Stimulated activated naive CD8-positive, alpha-beta T cell treated with anti-CD3 and anti-CD28 coated beads, Interleukin-15, Interleukin-2, amounts not matched to agents 100 ng/mL and 50 ng/mL, for 24 hours (primary cell): ENCODE results near the gene PITPNM3.
A peak's percentile ranks its signal among the peaks of the same experiment; 100 is the strongest.
"Not testable (repeated sequence)": the region's sequence is repeated elsewhere in the genome, so short reads cannot be mapped to it uniquely, and the experiment has no call there.

Experiments used
- H3K27ac Mint-ChIP-seq: one replicate; pipeline ENCODE4 v1.8.0; 2021; ENCODE audit warnings: mild to moderate bottlenecking, mixed read lengths
- H3K27me3 Mint-ChIP-seq: one replicate; pipeline ENCODE4 v1.8.0; 2021; ENCODE audit warnings: mixed read lengths
- H3K36me3 Mint-ChIP-seq: one replicate; pipeline ENCODE4 v1.8.0; 2021; ENCODE audit warnings: low read depth, mixed read lengths
- H3K4me1 Mint-ChIP-seq: one replicate; pipeline ENCODE4 v1.8.0; 2021; ENCODE audit warnings: low read depth, mixed read lengths
- H3K4me3 Mint-ChIP-seq: one replicate; pipeline ENCODE4 v1.8.0; 2021; ENCODE audit warnings: mild to moderate bottlenecking, mixed read lengths
- H3K9me3 Mint-ChIP-seq: one replicate; pipeline ENCODE4 v1.8.0; 2021; ENCODE audit warnings: mixed read lengths

The PITPNM3 gene

DNA sequence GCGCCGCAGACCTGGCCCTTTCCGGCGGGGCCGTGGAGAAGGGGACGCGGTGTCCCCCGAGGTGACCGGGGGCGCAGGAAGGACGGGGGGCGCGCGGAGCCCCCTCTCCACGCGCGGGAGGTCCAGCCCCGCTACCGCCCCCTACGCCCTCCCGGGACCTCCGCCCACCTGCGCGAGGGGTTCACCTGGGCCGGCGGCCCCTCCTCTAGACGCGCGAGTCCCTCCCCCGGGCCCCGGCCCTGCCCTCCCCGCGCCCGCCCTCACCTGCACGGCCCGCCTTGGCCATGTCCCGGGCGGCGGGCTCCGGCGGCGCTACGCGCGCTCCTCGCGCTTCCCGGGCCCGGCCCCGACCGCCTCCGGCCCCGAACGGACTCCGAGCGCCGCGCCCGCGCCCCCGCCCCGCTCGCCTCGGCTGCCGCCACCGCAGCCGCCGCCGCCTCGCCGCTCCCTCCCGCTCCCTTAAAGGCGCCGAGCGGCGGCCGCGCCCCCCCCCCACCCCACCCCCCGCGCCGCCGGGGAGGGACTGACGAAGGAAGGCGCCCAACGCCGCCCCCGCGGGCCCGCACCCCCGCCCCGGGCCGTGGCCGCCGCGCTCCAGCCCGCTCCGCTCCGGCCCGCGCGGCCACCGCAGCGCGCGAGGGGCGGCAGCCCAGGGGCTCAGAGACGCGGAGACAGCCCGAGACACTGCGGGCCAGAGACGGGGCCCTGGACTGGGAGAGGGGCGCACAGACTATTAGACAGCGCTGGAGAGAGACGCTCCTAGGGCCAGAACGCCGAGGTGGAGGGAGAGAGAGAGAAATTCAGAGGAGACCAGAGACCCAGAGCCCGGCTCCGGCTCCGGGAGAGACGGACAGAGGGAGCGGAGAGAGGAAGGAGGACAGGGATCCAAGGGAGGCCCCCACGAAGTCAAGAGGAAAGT lies at the start of gene PITPNM3:
PITPNM3 (minus strand) TSS at position 435 of the 919 bp plus-strand sequence; CDS start at position 286, 149 bp downstream.
- peaks cover 50% of the 10 kb centered on the region for H3K27me3 Mint-ChIP-seq
- H3K36me3 Mint-ChIP-seq: no peaks in the 10 kb centered on the region
- peak within 1 kb of the TSS; percentile 57 for H3K4me3 Mint-ChIP-seq
- H3K9me3 Mint-ChIP-seq: no peaks in the 10 kb centered on the region
- peaks cover 5% of the 10 kb centered on the region for H3K4me1 Mint-ChIP-seq
- no peak within 1 kb of the TSS for H3K27ac Mint-ChIP-seq

DNA sequence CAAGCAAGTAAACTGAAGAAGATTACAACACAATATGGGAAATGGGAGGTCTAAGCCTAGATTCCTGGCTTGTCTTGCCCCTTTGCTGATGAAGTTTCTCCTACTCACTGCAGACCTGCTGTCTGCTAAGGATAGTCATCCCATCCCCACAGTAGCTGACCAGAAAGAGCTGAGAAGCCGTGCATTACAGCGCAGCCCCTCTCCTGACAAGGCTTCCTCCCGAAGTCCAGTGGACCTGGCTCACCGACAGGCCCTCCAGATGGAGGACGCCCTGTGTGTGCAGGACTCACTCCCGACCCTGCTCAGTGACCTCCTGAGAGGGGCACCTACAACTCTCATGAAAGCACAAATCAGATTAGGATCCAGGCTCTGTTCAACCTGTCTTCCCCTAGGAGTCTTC lies 48.8 kb upstream of the PITPNM3 start:
- Mint-ChIP-seq H3K27ac (no peak overlapping the region), H3K36me3 (peaks cover 79% of the 10 kb centered on the region), H3K4me3 (no peak overlapping the region), H3K9me3 (no peaks in the 10 kb centered on the region), H3K4me1 (peaks cover 6% of the 10 kb centered on the region), H3K27me3 (no peaks in the 10 kb centered on the region)

DNA sequence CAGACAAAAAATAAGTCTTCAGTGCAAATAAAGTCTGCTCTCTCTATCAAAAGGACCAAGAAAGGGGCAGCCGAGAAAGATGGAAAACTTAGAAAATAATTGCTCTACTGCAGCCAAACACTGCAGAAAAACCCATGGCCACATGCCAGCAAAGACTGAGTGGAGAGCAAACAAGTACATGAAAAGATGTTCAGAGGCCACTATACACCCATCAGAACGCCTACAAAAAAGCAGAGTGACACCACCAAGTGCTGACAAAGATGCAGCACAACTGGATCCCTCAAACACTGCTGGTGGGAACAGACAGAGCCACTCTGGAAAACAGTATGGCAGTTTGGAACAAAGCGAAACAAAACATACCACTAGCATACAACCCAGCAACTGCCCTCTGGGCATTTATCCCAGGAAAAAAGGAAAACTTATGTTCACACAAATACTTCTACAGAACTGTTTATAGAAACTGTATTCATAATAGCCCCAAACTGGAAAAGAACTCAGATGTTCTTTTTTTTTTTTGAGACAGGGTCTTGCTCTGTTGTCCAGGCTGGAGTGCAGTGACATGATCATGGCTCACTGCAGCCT lies 47.5 kb upstream of the PITPNM3 start:
- H3K27me3 Mint-ChIP-seq: no peaks in the 10 kb centered on the region
- H3K36me3 Mint-ChIP-seq: peaks cover 76% of the 10 kb centered on the region

DNA sequence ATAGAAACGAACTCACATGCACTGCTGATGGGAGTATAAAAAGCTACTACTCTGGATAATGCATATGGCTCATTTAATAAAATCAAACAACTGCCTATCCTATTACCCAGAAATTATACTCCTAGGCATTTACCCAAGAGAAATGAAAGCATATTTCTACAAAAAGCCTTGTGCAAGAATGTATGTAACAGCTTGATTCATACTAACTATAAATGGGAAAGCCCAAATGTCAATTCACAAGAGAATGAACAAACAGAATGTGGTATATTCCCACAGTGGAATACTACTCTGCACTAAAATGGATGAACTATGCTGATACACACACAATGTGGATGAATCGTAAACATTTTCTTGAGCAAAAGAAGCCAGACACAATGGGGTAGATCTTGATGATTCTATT lies 45.8 kb upstream of the PITPNM3 start:
- H3K4me1 Mint-ChIP-seq: no peaks in the 10 kb centered on the region
- H3K9me3 Mint-ChIP-seq: no peaks in the 10 kb centered on the region
- H3K36me3 Mint-ChIP-seq: peaks cover 72% of the 10 kb centered on the region
- H3K27ac Mint-ChIP-seq: no peak overlapping the region
- no peak overlapping the region for H3K4me3 Mint-ChIP-seq
- no peaks in the 10 kb centered on the region for H3K27me3 Mint-ChIP-seq

More for the DNA sequence above, 47.5 kb upstream of the PITPNM3 start:
- no peaks in the 10 kb centered on the region for H3K4me1 Mint-ChIP-seq
- H3K9me3 Mint-ChIP-seq: no peaks in the 10 kb centered on the region
- no peak overlapping the region for H3K4me3 Mint-ChIP-seq
- no peak overlapping the region for H3K27ac Mint-ChIP-seq

DNA sequence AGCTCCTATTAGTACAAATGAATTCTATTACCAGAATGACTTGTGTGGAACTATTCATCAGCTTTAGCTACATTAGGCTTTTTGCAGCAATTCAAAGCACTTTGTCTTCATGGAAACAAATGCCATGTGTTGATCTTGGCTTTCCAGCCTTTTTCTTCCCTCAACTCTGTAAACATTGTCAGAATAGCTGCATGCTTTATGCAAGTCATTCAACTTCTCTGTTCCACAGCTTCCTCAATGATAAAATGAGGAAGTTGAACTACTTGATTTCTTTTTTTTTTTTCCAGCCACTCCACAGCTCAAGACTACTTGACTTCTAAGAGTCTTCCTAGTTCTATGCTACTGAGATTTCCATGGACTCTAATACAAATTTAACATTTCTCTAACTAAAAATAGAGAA lies 43.0 kb upstream of the PITPNM3 start:
- no peaks in the 10 kb centered on the region for H3K27me3 Mint-ChIP-seq
- no peak overlapping the region for H3K4me3 Mint-ChIP-seq
- no peaks in the 10 kb centered on the region for H3K9me3 Mint-ChIP-seq
- H3K36me3 Mint-ChIP-seq: peaks cover 77% of the 10 kb centered on the region
- no peaks in the 10 kb centered on the region for H3K4me1 Mint-ChIP-seq
- H3K27ac Mint-ChIP-seq: no peak overlapping the region

DNA sequence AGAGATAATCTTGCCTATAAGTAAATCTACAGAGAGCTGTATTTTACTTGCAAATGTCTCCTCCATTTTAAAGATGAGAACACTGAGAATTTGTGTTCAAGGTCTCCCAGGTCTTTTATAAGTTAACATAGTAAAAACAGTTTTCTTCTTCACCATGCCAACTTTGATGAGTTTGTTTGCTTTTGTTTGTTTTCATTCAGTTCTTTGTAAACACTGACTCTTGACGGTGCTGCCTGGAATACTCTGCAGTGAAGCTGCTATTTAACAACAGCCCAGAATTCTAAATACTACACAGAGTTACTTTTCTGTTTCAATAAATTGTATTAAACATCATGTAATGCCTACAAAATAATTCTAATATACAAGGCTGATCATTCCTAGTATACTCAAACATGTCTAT lies 41.4 kb upstream of the PITPNM3 start:
- no peaks in the 10 kb centered on the region for H3K9me3 Mint-ChIP-seq
- no peak overlapping the region for H3K27ac Mint-ChIP-seq
- no peak overlapping the region for H3K4me3 Mint-ChIP-seq
- H3K27me3 Mint-ChIP-seq: no peaks in the 10 kb centered on the region
- peaks cover 76% of the 10 kb centered on the region for H3K36me3 Mint-ChIP-seq
- H3K4me1 Mint-ChIP-seq: no peaks in the 10 kb centered on the region

DNA sequence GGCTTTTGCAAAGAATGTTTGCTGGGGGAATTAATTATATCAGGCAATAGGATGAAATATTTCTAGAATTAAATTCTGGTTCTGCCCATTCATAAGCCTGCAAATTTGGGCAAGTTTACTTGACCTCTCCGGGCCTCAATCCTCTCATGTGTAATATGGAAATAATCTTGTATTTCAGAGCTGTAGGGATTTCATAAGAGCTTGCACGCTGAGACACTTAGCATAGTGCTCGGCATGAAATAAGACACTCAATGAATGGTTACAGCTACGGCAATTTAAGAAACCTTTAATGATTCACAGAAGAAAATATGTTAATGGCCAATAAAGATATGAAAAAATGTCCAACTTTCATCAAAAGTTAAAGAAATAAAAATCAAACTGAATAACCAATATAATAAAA lies 40.6 kb upstream of the PITPNM3 start:
- H3K36me3 Mint-ChIP-seq: peaks cover 76% of the 10 kb centered on the region
- no peaks in the 10 kb centered on the region for H3K4me1 Mint-ChIP-seq
- no peak overlapping the region for H3K4me3 Mint-ChIP-seq
- H3K27ac Mint-ChIP-seq: no peak overlapping the region
- H3K9me3 Mint-ChIP-seq: no peaks in the 10 kb centered on the region
- H3K27me3 Mint-ChIP-seq: no peaks in the 10 kb centered on the region

DNA sequence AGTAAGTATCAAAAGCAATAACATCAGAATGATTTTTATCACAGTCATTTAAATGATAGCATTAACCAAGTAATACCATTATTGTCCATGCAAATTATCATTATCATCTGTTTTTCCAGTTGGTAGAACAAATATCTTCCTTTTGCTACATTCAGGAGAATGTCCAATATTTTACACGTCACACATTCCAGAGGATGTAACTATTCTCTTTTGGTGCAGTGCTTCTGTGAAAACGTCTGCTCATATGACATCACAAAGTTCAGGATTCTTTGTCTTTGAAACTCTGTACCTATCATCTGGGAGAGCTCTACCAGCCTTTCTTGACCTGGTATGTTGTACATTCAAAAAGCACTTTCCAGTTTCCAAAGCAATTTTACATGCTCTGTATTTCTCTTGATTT lies 40.2 kb upstream of the PITPNM3 start:
- no peaks in the 10 kb centered on the region for H3K27me3 Mint-ChIP-seq
- no peak overlapping the region for H3K27ac Mint-ChIP-seq
- no peak overlapping the region for H3K4me3 Mint-ChIP-seq
- no peaks in the 10 kb centered on the region for H3K4me1 Mint-ChIP-seq
- peaks cover 77% of the 10 kb centered on the region for H3K36me3 Mint-ChIP-seq
- H3K9me3 Mint-ChIP-seq: no peaks in the 10 kb centered on the region

DNA sequence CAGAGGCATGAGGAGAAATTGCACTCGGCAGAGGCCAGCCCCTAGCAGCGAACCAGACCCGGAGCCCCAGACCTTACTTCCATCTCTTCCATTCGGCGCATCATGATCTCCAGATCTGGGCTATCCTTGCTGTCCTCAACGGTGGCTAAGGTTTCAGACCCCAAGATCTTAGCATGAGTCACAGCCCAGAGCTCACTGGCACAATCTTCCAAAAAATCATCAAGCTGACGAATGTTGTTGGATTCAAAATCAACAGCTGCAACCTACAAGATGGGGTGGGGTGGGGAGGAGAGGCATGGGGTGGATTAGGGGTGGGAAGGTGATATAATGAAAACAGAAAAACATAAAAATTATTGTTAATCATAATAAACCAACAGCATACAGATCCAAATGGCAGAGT lies 39.7 kb upstream of the PITPNM3 start:
- peaks cover 78% of the 10 kb centered on the region for H3K36me3 Mint-ChIP-seq
- no peaks in the 10 kb centered on the region for H3K9me3 Mint-ChIP-seq
- no peaks in the 10 kb centered on the region for H3K27me3 Mint-ChIP-seq
- no peak overlapping the region for H3K27ac Mint-ChIP-seq
- H3K4me1 Mint-ChIP-seq: no peaks in the 10 kb centered on the region
- no peak overlapping the region for H3K4me3 Mint-ChIP-seq

DNA sequence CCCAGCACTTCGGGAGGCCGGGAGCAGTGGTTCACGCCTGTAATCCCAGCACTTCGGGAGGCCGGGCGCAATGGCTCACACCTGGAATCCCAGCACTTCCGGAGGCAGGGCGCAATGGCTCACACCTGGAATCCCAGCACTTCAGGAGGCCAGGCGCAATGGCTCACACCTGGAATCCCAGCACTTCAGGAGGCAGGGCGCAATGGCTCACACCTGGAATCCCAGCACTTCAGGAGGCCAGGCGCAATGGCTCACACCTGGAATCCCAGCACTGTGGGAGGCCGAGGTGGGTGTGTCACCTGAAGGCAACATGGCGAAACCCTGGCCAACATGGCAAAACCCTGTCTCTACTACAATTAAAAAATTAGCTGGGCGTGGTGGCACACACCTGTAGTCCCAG lies 37.0 kb upstream of the PITPNM3 start:
- H3K27ac Mint-ChIP-seq, H3K4me3 Mint-ChIP-seq, H3K4me1 Mint-ChIP-seq, H3K27me3 Mint-ChIP-seq, H3K9me3 Mint-ChIP-seq: not testable (repeated sequence)
- H3K36me3 Mint-ChIP-seq: peaks cover 74% of the 10 kb centered on the region

DNA sequence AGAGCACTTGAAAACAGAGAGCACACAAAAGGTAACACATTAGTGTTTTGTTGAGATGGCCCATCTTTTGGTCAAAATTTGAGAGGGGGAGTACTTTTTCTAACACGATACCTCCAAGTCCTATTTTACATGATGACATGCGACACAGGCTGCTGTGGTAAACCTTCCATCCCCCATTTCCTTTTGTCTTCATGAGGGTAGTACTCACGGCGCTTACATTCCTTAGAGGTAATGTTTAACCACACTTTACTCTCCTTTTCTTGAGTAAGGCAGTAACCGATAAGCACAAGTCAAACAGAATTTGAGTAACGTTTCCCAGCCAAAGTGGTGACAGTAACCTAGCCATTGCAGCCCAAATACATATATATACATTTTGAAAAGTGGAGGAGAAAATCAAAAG lies 35.8 kb upstream of the PITPNM3 start:
- Mint-ChIP-seq H3K4me1 (no peaks in the 10 kb centered on the region), H3K27ac (no peak overlapping the region), H3K4me3 (no peak overlapping the region), H3K36me3 (peaks cover 80% of the 10 kb centered on the region), H3K9me3 (no peaks in the 10 kb centered on the region), H3K27me3 (no peaks in the 10 kb centered on the region)

DNA sequence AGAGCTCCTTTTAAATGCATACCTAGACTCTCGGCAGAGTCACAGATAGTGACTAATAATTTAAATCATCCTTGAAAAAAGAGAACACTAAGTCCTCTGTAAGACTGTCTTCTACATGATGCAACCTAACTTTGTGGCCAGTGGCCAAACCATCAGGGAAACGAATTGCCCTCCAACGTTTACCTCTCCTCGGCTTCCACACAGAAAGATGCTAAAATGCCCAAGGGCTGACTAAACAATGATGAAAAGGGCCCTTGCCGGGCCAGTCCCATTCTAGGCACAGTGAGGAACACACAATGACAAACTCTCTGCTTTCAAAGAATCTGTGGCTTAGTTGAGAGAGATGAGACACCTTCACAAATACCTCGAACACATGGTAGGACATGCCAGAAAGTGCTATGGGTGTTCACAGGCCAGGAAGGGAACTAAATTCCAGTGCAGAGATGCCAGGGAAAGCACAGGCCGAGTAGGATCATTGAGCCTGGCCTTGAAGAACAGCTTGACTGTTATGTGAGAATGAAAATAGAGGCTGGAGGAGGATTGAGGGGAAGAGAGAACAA lies 35.3 kb upstream of the PITPNM3 start:
- Mint-ChIP-seq H3K27me3 (no peaks in the 10 kb centered on the region), H3K27ac (no peak overlapping the region), H3K36me3 (peaks cover 77% of the 10 kb centered on the region), H3K4me1 (no peaks in the 10 kb centered on the region), H3K4me3 (no peak overlapping the region), H3K9me3 (no peaks in the 10 kb centered on the region)

DNA sequence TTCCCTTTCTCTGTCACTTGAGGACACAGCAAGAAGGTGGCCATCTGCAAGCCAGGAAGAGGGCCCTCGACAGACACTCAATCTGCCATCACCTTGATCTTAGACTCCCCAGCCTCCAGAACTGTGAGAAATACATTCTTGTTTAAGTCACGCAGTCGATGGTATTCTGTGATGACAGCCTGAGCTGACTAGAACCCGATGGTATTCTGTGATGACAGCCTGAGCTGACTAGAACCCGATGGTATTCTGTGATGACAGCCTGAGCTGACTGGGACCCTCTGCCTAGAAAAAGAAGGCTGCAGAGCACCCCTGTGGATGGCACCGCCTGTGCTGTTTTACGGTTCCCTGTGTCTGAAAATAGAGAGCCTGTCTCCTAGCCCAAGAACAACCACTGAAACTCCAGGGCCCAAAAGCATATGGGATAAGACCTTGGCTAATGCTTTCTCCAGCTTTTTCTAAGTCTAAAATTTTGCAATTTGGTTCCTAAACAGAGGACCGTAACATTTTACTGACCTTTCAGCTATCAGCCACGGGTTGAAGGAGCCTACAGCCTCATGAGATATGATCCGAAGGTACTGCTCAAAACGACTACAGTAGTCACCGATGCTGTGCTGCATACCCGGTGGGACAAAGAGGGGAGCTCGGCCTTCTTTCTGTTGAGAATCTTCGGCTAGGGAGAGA lies 33.1 kb upstream of the PITPNM3 start:
- H3K27me3 Mint-ChIP-seq: no peaks in the 10 kb centered on the region
- peaks cover 4% of the 10 kb centered on the region for H3K9me3 Mint-ChIP-seq
- H3K4me3 Mint-ChIP-seq: no peak overlapping the region
- no peaks in the 10 kb centered on the region for H3K4me1 Mint-ChIP-seq
- H3K36me3 Mint-ChIP-seq: peaks cover 78% of the 10 kb centered on the region
- no peak overlapping the region for H3K27ac Mint-ChIP-seq

DNA sequence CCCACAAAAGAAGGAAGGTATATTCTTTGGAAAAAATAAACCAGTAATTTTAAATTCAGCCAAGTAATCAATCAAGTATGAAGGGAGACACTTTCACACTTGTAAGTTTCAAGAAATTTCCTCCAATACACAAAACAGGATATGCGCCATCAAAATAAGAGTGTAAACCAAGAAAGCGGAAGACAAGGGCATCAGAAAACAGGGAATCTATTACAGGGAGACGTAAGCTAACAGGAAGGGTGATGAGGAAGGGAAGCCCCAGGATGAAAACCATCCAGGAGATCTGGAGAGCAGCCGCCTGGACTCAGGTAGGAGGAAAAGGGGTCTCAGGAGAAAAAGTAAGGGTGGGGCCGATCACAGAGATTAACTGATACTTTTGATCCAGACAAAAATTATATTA lies 31.8 kb upstream of the PITPNM3 start:
- Mint-ChIP-seq H3K9me3 (peaks cover 4% of the 10 kb centered on the region), H3K36me3 (peaks cover 81% of the 10 kb centered on the region), H3K27ac (no peak overlapping the region), H3K4me1 (no peaks in the 10 kb centered on the region), H3K27me3 (no peaks in the 10 kb centered on the region), H3K4me3 (no peak overlapping the region)

DNA sequence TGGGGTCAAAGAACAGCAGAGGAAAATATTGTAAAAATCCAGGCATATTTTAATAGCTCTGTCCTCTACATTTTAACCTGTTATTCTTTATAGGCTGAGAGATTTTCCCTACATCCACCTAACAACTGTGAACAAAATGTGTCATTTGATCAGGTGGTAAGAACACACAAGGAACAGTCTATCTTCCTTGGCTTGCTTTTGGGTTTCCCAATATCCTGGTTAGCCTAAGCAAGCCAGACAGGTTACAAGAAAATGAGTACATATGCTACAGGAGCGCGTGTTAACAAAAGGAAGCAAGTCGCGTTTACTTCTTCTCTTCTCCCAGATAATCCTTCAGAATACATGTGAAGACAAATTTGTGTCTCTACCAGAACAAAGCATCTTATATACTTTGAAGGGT lies 31.0 kb upstream of the PITPNM3 start:
- H3K9me3 Mint-ChIP-seq: peaks cover 4% of the 10 kb centered on the region
- H3K27ac Mint-ChIP-seq: no peak overlapping the region
- H3K4me3 Mint-ChIP-seq: no peak overlapping the region
- peaks cover 81% of the 10 kb centered on the region for H3K36me3 Mint-ChIP-seq
- H3K27me3 Mint-ChIP-seq: no peaks in the 10 kb centered on the region
- no peaks in the 10 kb centered on the region for H3K4me1 Mint-ChIP-seq
